HTR-8/SVneo (cell line): ENCODE results near the gene AURKAIP1.

Source experiments
- DNase-seq: peaks from one replicate; pipeline ENCODE4 v3.0.0; 2011; ENCODE audit warnings: low spot score, mixed read lengths; ENCODE audit not compliant: insufficient read length
- FAIRE-seq: peaks from 2 replicates; lab custom pipeline; 2011; peaks lifted over from hg19 to GRCh38; lab: Jason Lieb, UNC

The AURKAIP1 gene

DNA sequence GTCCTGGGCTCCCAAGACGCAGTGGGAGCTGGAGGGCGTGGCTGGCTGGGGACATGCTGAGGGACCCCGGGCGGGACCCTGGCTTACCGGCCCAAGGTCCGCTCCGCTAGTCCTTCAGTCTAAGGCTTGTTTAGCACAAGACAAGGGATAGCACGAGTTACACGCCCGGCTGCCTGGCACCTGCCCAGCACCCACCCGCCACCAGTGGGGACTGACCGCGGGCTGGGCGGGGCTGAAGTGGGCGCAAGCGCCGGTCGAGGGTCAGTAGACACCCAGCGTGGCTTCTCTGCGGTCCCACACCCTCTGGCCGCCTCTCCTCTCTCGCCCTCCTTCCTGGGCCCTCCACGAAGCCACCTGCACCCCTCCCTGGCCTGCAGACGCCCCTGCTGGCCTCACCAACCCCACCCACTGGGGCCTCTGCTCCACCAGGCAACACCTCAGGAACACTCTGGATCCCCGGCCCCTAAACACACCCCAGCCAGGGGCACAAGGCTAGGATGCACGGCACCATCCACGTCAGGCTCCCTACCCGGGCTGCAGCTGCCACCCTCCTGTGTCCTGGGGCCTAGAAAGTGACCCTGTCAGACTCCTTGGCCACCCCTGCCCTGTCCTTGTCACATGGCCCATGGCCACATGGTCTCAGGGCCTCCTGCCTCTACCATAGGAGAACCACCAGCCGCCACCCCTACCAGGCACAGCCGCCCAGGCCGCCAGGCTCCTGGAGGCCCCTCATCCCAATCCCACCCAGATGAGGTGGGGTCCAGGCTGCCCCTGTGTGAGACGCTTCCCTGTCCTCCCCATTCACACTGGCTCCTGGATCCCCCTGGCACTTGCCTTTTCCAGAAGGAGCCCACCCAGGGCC, 37.8 kb downstream of the AURKAIP1 start:
- no peak for FAIRE-seq
- DNase-seq: no peak

DNA sequence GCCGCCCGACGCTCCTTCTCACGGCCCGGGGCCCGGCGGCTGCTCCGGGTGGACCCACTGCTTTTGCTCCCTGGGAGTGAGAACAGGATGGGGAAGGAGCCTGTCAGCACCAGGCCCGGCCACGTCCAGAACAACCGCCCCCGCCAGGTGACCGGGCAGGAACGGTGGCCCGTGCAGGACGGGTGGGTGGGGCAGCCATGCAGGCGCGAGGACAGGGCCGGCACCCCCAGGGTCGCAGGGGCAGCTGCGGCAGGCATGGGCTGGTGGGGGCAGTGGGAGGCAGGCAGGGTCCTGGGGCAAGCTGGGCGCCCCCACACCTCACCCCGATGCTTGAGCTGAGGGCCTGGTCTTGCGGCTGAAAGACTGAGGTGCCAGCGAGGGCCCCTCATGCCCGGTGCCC, 38.6 kb downstream of the AURKAIP1 start:
- FAIRE-seq (no peak), DNase-seq (no peak)

DNA sequence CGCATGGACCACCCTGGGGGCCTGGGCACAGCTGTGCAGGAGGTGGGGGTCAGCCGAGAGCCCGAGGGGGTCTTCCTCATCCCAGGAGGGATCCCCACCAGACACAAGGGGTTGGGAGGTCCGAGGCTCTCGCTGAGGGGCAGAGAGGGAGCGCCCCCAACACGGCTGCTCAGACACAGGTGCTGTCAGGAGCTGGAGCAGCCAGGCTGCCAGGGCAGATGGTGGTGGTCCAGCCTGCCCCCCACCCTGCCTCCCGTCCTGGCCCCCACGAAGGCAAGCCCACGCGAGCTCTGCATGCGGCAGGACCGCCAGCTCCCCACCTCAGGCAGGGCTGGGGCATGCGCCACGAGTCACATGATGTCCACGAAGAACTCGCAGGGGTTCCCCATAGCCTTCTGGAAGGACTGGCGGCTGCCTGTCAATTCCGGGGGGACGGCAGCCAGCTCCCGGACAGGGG, 39.2 kb downstream of the AURKAIP1 start:
- no peak for DNase-seq
- FAIRE-seq: no peak

DNA sequence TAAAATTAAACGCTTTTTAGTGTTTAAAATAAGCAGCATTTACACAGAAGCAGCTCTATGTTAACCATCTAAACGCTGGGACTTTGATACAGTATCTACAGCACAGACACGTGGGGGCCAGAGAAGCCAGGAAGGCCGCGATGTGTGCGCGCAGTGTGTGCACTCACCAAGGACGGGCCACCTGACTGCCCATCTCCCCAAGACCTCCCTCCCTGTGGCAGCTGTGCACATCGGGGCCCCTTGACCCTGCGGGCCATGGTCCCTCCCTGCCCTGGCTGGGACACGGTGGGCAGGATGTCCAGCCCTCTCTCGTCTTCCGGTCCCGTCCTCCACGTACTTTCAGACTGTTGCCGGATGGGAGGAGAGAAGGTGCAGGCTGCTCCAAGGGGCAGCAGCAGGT, 39.7 kb downstream of the AURKAIP1 start:
- FAIRE-seq: no peak
- no peak for DNase-seq

DNA sequence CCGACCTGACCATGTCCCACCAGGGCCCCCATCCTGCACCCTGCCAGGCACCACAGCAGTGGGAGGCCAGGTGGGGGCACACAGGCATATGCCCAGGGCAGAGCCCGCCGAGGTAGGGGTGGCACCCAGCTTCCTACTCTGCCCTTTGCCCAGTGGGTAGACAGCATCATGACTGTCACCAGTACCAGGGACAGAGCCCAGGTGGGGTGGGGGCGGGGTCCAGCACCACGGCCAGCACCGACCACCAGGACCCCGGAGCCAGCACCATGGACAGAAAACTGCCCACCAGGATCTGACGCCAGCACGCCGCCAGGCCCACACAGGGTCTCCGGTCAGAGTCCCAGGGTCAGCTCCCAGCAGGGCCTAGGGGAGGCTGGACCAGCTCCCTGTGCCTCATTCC, 40.2 kb downstream of the AURKAIP1 start:
- no peak for DNase-seq
- no peak for FAIRE-seq

DNA sequence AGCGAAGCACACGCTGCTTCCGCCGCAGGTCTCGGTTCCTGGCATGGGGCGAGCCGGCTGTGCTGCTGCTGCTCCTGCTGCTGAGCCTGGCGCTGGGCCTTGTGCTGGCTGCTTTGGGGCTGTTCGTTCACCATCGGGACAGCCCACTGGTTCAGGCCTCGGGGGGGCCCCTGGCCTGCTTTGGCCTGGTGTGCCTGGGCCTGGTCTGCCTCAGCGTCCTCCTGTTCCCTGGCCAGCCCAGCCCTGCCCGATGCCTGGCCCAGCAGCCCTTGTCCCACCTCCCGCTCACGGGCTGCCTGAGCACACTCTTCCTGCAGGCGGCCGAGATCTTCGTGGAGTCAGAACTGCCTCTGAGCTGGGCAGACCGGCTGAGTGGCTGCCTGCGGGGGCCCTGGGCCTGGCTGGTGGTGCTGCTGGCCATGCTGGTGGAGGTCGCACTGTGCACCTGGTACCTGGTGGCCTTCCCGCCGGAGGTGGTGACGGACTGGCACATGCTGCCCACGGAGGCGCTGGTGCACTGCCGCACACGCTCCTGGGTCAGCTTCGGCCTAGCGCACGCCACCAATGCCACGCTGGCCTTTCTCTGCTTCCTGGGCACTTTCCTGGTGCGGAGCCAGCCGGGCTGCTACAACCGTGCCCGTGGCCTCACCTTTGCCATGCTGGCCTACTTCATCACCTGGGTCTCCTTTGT, 41.3 kb downstream of the AURKAIP1 start:
- DNase-seq (no peak), FAIRE-seq (no peak)

DNA sequence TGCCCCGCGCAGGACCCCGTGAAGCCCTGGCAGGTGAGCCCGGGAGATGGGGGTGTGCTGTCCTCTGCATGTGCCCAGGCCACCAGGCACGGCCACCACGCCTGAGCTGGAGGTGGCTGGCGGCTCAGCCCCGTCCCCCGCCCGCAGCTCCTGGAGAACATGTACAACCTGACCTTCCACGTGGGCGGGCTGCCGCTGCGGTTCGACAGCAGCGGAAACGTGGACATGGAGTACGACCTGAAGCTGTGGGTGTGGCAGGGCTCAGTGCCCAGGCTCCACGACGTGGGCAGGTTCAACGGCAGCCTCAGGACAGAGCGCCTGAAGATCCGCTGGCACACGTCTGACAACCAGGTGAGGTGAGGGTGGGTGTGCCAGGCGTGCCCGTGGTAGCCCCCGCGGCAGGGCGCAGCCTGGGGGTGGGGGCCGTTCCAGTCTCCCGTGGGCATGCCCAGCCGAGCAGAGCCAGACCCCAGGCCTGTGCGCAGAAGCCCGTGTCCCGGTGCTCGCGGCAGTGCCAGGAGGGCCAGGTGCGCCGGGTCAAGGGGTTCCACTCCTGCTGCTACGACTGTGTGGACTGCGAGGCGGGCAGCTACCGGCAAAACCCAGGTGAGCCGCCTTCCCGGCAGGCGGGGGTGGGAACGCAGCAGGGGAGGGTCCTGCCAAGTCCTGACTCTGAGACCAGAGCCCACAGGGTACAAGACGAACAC, 42.1 kb downstream of the AURKAIP1 start:
- no peak for DNase-seq
- no peak for FAIRE-seq

DNA sequence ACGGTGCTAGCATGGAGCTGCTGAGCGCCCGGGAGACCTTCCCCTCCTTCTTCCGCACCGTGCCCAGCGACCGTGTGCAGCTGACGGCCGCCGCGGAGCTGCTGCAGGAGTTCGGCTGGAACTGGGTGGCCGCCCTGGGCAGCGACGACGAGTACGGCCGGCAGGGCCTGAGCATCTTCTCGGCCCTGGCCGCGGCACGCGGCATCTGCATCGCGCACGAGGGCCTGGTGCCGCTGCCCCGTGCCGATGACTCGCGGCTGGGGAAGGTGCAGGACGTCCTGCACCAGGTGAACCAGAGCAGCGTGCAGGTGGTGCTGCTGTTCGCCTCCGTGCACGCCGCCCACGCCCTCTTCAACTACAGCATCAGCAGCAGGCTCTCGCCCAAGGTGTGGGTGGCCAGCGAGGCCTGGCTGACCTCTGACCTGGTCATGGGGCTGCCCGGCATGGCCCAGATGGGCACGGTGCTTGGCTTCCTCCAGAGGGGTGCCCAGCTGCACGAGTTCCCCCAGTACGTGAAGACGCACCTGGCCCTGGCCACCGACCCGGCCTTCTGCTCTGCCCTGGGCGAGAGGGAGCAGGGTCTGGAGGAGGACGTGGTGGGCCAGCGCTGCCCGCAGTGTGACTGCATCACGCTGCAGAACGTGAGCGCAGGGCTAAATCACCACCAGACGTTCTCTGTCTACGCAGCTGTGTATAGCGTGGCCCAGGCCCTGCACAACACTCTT, 42.8 kb downstream of the AURKAIP1 start:
- no peak for FAIRE-seq

DNA sequence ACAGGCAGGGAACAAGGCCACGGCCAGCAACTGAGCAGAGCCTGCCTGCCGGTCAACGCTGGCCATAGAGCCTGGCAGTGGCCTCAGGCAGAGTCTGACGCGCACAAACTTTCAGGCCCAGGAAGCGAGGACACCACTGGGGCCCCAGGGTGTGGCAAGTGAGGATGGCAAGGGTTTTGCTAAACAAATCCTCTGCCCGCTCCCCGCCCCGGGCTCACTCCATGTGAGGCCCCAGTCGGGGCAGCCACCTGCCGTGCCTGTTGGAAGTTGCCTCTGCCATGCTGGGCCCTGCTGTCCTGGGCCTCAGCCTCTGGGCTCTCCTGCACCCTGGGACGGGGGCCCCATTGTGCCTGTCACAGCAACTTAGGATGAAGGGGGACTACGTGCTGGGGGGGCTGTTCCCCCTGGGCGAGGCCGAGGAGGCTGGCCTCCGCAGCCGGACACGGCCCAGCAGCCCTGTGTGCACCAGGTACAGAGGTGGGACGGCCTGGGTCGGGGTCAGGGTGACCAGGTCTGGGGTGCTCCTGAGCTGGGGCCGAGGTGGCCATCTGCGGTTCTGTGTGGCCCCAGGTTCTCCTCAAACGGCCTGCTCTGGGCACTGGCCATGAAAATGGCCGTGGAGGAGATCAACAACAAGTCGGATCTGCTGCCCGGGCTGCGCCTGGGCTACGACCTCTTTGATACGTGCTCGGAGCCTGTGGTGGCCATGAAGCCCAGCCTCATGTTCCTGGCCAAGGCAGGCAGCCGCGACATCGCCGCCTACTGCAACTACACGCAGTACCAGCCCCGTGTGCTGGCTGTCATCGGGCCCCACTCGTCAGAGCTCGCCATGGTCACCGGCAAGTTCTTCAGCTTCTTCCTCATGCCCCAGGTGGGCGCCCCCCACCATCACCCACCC, 43.7 kb downstream of the AURKAIP1 start, which contains the start of gene TAS1R3:
TSS of gene TAS1R3 (plus strand) at position 213 of the 898 bp plus-strand sequence. CDS start at position 279, 66 bp downstream.
- FAIRE-seq: no peak
- no peak for DNase-seq

More for the DNA sequence above, 42.8 kb downstream of the AURKAIP1 start:
- DNase-seq: no peak

DNA sequence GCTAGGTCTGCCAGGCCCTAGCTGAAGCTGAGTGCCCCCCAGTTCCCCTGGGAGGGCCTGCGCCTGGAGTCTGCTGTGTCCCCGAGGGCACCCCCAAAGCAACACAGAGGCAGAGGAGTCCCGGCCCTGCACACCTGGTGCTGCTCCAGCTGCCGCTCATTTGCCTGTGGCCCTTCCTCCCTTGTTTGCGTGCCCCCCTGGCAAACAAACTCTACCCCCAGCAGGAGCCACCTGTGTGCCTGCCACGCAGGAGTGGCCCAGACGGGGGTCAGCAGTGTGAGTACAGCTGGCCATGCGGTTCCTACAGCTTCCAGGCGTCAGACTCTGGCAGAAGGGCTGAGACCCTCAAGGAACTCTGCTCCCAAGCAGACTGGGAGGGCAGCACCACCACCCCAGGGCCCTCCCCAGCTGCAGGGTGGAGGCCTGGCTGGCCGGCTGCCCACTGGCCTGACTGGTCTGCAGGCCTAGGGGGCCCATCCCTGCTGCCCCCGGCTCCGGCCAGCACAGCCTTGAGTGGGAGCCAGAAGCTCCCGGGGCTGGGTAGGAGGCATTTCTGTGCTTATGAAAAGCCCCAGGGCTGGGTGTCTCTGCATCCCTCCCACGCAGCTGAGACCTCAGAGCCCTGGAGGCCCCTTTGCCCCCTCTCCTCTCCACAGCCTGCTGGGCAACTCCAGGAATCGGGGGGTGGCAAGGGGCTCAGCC, 44.5 kb downstream of the AURKAIP1 start:
- DNase-seq (no peak), FAIRE-seq (no peak)

DNA sequence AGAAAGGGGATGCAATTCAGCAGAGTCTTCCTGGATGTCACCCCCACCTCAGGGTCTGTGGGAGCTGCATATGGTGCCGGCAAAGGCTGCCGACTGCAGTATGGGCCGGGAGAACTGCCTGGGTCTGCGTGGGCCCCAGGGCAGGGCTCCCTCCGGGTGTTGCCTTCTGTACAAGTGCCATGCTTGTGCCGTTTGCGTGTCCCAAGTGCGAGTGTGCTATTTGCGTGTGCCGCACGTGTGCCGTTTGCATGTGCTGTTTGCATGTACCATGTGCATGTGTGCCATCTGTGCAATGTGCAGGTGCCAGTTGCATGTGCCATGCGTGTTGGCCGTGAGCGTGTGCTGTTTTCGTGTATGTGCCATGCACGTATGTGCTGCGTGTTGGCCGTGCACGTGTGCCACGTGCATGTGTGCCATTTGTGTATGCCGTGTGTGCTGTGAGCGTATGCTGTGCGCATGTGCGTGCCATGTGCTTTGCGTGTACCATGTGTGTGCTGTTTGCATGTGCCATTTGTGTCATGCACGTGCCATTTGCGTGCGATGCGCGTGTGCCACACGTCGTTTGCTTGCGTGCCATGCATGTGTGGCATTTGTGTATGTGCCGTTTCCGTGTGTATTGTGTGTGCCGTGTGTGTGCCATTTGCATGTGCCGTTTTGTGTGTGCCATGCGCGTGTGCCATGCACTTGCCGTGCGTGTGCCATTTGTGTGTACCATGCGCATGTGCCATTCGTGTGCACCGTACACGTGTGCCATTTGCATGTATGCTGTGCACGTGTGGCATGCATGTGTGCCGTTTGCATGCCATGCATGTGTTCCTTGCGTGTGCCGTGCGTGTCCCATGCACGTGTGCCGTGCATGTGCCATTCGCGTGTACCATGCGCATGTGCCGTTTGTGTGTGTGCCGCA, 45.5 kb downstream of the AURKAIP1 start:
- peak; percentile 98 for FAIRE-seq
- DNase-seq: no peak

DNA sequence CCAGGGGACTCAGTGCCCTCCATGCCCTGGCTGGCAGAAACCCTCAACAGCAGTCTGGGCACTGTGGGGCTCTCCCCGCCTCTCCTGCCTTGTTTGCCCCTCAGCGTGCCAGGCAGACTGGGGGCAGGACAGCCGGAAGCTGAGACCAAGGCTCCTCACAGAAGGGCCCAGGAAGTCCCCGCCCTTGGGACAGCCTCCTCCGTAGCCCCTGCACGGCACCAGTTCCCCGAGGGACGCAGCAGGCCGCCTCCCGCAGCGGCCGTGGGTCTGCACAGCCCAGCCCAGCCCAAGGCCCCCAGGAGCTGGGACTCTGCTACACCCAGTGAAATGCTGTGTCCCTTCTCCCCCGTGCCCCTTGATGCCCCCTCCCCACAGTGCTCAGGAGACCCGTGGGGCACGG, 46.8 kb downstream of the AURKAIP1 start:
- FAIRE-seq (no peak), DNase-seq (no peak)

DNA sequence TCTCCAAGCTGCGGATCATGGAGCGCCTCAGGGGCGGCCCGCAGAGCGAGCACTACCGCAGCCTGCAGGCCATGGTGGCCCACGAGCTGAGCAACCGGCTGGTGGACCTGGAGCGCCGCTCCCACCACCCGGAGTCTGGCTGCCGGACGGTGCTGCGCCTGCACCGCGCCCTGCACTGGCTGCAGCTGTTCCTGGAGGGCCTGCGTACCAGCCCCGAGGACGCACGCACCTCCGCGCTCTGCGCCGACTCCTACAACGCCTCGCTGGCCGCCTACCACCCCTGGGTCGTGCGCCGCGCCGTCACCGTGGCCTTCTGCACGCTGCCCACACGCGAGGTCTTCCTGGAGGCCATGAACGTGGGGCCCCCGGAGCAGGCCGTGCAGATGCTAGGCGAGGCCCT, 47.7 kb downstream of the AURKAIP1 start:
- no peak for DNase-seq
- no peak for FAIRE-seq

DNA sequence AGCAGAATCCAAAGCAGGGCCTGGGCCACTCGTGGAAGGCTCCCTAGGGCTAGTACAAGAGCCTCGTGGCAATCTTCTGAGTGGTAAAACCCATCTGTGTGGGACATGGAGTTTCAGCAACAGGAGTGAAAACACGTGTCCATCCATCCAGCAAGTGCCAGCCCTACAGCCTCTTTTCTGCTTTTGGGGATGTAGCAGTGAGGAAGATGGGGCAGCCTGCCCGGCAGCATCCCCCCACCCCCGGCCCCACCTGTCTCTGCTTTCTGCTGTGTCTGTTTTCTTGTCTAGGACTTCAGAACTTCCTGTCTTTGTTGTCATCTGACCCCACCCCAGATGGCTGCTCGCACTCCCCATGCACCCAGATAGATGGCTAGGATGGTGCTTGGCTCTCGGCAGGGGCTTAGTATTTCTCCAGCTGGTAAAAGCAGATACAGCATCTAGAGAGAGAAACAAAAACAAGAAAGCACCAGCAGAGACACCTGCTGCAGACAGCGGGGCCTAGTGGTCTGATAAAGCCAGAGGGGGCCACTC, 48.9 kb downstream of the AURKAIP1 start:
- DNase-seq: no peak
- no peak for FAIRE-seq

DNA sequence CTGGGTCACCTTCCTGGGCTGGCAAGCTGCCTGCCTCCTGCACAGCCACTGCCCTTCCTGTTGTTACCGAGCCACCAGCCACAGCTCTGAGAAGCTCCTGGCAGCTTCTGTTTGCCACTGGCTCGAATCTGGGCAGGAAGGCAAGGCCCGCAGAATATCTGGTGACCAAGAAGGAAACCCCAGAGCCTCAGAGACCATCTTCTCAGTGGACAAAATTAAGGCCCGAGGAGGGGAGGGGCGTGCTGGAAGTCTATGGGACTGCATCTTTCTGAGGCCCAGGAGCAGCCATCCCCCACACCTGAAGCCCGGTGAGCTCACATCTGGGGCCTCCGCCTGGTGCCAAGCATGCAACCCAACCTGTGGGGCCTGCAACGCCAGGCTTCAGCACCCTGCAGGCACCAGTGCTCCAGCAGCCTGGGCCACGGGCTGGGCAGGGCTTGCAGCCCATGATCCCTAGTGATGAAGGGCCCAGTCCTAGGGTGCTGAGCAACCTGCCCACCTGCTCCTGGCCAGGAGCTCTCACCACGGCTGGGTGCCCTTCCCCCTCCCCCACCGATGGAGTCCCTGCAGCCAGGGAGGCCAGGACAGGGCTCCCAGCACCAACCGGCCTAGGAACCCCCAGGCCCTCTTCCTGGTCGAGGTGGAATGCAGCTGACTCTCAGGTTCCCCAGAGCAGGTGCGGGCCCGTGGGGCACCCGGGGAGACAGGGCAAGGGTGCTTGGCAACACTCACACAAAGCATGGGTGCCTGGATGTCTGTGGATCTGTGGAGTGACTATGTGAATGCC, 49.5 kb downstream of the AURKAIP1 start:
- FAIRE-seq (peak; percentile 16), DNase-seq (no peak)

DNA sequence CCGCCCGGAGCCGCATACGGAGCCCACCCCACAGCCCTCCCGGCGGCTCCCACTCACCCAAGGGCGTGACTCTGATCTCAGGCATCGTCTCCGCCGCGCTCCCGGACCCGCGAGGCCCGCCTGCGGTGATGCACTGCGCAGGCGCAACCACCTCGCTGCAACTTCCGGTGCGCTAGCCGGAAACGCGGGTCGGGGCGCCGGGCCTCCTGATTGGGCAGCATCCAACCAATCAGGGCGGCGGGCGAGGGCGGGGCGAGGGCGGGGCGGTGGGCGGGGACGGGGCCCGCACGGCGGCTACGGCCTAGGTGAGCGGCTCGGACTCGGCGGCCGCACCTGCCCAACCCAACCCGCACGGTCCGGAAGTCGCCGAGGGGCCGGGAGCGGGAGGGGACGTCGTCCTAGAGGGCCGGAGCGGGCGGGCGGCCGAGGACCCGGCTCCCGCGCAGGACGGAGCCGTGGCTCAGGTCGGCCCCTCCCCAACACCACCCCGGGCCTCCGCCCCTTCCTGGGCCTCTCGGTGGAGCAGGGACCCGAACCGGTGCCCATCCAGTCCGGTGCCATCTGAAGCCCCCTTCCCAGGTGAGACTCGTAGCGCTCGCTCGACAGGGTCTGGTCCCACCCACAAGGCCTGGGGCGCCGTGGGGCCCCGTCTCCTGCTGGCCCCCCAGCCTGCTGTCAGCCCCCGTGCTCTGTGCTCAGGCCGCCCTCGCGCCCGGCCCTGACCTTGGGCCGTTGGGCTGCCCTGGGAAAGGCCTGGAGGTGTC, 50.3 kb downstream of the AURKAIP1 start, which contains the start of the genes CPTP and INTS11:
TSS of gene CPTP (plus strand) at position 279 of the 764 bp plus-strand sequence. CDS start 2,109 bp downstream, outside the sequence.
TSS of gene INTS11 (minus strand) at position 137 of the 764 bp plus-strand sequence. CDS start at position 85, 52 bp downstream.
- peak; percentile 94 for DNase-seq
- FAIRE-seq: peak; percentile 89
